HAP-1 (cell line): ENCODE data around the gene ADAMTS17.

Experiments
- DNase-seq, 2 experiments: peaks; one replicate each; pipeline ENCODE4 v3.0.0-alpha.2; 2016 to 2020; ENCODE audit warnings: low spot score in 2 of 2
- H3K27me3 ChIP-seq: fragments of 250-450 bp; sonication (Bioruptor Pico); 2 replicates; pipeline ENCODE4 v1.5.1; 2020; ENCODE audit warnings: low read depth, mild to moderate bottlenecking, moderate library complexity
- H3K36me3 ChIP-seq: fragments of 250-450 bp; sonication (Bioruptor Pico); replicated peaks from 2 replicates; pipeline ENCODE4 v1.5.1; 2020; ENCODE audit warnings: mild to moderate bottlenecking
- H3K4me1 ChIP-seq: fragments of 250-450 bp; sonication (Bioruptor Pico); 2 replicates; pipeline ENCODE4 v1.5.1; 2020; ENCODE audit warnings: mild to moderate bottlenecking
- H3K4me3 ChIP-seq: fragments of 250-450 bp; sonication (Bioruptor Pico); 2 replicates; pipeline ENCODE4 v1.5.1; 2020; ENCODE audit warnings: mild to moderate bottlenecking, moderate library complexity
- H3K9me3 ChIP-seq: fragments of 250-450 bp; sonication (Bioruptor Pico); 2 replicates; pipeline ENCODE4 v1.5.1; 2020; ENCODE audit warnings: mild to moderate bottlenecking, moderate library complexity
- in situ Hi-C: fragments of 300-500 bp; cut with MboI; formaldehyde crosslinking; loops from 3 replicates; pipeline ENCODE4 v1.14.3; 2020; ENCODE audit warnings: low sequenced_read_pairs, inconsistent platforms, mixed read lengths

The ADAMTS17 gene

GRCh38 chr15:100269831-100270230, 71.9 kb downstream of the ADAMTS17 start:
- no peaks in the 10 kb centered on the region for H3K36me3 ChIP-seq
- DNase-seq = no peak
- H3K27me3 ChIP-seq = no peaks in the 10 kb centered on the region
- H3K4me3 ChIP-seq = no peak overlapping the region
- in situ Hi-C loops = no loop called here
- no peaks in the 10 kb centered on the region for H3K4me1 ChIP-seq
- no peaks in the 10 kb centered on the region for H3K9me3 ChIP-seq

DNA sequence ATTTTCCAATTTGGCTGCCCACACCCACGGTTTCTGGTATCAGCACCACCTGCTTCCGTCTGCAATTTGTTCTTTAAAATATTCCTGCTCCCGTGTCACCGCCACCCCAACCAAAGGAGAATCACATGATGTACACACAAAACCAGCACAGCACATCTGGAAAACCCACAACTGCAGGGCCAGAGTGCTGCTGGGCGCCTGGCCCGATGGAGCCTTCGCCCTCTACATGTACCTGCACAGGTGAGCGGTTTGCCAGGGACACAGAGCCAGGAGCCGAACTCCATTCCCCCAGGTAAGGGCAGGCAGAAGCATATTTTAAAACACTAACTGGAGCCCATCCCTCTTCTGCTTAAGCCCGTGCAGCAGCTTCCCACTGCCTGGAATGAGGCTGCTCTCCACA, 75.6 kb downstream of the ADAMTS17 start:
- Histone ChIP-seq H3K4me3 (no peak overlapping the region), H3K36me3 (no peaks in the 10 kb centered on the region), H3K27me3 (no peaks in the 10 kb centered on the region), H3K4me1 (no peaks in the 10 kb centered on the region), H3K9me3 (no peaks in the 10 kb centered on the region)
- DNase-seq = no peak
- in situ Hi-C loops = no loop called here

GRCh38 chr15:100265641-100266035, 76.1 kb downstream of the ADAMTS17 start:
- H3K36me3 ChIP-seq = no peaks in the 10 kb centered on the region
- H3K4me1 ChIP-seq = no peaks in the 10 kb centered on the region
- in situ Hi-C loops = no loop called here
- DNase-seq = no peak
- H3K4me3 ChIP-seq = no peak overlapping the region
- H3K27me3 ChIP-seq = no peaks in the 10 kb centered on the region
- H3K9me3 ChIP-seq = no peaks in the 10 kb centered on the region

DNA sequence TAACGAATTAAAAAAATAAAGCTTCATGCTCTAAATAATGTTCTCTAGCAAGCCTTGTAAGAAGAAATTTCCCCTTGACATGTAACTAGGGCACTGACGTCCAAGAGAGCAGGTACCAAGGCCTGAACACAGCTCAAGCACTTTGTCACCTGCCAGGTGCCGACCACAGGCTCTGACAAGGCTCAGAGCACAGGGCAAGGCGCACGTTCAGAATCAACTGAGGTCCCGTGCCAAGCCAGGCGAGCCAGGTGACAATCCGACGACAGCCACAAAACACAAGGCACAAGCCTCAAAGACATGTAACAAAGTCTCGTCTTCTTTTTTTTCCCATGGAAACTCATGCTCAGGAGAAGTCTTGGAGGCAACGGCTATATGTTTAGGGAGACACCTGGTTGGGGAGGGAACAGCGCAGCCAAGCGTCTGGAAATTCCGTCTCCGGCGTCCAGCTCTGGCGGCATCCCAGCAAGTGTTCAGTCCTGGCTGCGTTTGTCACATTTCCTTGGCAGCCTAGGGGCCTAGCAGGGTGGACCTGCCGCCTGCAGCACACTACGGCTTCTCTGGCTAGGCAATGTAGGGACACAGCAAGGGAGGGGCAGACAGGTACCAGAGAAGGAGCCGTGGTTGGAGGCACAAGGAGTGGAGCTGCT, 76.7 kb downstream of the ADAMTS17 start:
- no peaks in the 10 kb centered on the region for H3K27me3 ChIP-seq
- in situ Hi-C loops = no loop called here
- no peak for DNase-seq
- no peaks in the 10 kb centered on the region for H3K36me3 ChIP-seq
- H3K4me1 ChIP-seq = no peaks in the 10 kb centered on the region
- no peak overlapping the region for H3K4me3 ChIP-seq
- no peaks in the 10 kb centered on the region for H3K9me3 ChIP-seq

DNA sequence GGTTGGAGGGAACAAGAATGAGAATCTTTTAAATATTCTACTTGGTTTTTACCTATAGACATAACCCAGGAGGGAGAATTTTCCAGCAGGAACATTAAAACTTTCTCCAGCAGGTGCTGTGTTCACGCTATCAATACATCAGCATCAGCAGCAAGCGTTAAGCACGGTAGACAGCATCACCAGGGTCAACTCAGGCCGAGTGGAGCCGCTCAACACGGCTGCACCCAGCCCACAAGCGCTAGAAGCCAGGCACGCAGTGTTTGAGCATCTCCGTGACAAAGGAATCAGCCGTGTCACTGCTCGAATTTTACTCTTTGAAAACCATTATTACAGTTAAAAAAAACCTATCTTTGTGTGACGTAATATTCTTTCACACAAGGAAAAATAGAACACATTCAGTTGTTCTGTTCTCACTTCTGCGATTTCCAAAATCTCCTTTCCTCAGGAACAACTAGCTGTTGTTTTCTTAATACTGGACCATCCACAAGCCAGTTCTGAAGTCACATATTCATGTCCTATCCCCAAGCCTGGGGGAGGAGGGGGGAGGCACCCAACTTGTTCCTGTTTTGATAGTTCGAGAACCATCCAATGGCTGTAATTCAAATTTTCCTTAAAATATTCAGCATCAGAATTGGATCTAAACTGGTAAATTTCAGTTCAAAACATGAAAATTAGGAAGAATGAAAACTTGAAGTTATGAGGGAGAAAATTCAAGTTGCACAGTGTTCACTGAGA, 77.9 kb downstream of the ADAMTS17 start:
- no peaks in the 10 kb centered on the region for H3K4me1 ChIP-seq
- no peaks in the 10 kb centered on the region for H3K36me3 ChIP-seq
- H3K27me3 ChIP-seq = no peaks in the 10 kb centered on the region
- in situ Hi-C loops = no loop called here
- no peak for DNase-seq
- no peak overlapping the region for H3K4me3 ChIP-seq
- no peaks in the 10 kb centered on the region for H3K9me3 ChIP-seq

DNA sequence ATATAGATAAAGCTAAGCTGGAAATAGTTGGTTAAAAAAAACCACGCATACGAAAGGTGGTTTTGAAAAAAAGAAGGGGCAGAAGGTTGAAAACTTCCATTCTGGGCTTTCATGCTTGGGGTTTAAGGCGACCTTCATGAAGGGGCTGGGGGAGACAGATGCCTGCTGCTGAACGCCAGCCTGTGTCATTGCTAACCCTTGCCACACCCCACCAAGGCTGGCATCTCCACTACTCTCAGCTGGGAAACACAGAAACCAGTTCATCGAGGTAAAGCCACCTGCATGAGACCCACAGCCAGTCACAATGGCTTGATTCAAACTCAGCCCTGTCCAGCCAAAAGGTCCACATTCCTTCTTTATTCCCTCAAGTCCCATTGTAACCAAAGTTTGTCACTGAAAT, 78.7 kb downstream of the ADAMTS17 start:
- in situ Hi-C loops = no loop called here
- Histone ChIP-seq H3K36me3 (no peaks in the 10 kb centered on the region), H3K4me3 (no peak overlapping the region), H3K9me3 (no peaks in the 10 kb centered on the region), H3K4me1 (no peaks in the 10 kb centered on the region), H3K27me3 (no peaks in the 10 kb centered on the region)
- DNase-seq = no peak

DNA sequence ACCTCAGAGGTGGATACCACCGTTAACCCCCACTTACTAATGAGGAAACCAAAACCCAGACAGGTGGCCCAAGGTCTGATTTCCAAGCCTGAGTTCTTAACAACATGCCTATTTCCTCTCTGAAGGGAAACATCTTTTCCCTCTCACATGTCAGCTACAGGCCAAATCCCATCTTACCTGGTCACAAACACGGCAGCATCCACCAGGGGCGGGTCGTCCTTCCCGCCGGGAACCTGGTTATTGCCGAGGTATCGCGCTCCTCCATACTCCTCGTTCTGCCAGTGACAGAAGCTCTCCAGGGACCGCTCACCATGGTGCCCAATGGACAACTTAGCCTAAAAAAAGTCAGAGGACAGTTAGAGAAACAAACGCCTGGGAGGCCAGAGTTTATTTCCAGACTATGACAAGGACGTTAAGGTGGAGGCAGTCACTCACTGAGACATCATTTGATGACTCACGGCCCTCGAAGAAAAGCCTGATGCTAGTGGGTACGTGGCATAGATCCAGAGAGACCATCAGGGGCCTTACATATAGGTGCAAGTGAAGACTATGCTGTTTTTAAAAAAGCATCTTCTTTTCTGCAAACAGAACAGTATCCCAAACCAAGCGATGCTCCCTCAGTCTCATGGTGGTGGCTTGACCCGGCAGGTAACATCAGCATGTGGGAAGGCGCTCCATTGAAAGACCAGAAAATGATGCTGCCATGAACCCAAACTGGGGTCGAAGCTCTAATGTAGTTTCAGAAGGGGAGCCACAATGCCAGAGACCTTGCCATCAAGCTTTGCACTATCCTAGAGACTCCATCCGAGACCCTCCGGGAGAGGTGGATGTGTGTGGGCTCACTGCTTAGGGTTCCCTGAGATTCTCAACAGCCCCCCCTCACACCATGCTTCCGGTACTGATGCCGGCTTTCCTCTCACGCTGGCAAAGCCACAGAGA, 80.2 kb downstream of the ADAMTS17 start:
- H3K27me3 ChIP-seq = no peaks in the 10 kb centered on the region
- no peaks in the 10 kb centered on the region for H3K9me3 ChIP-seq
- no peak for DNase-seq
- no peaks in the 10 kb centered on the region for H3K4me1 ChIP-seq
- in situ Hi-C loops = no loop called here
- H3K36me3 ChIP-seq = no peaks in the 10 kb centered on the region
- H3K4me3 ChIP-seq = no peak overlapping the region

GRCh38 chr15:100259266-100259665, 82.5 kb downstream of the ADAMTS17 start:
- Histone ChIP-seq H3K4me1 (no peaks in the 10 kb centered on the region), H3K4me3 (no peak overlapping the region), H3K9me3 (no peaks in the 10 kb centered on the region), H3K27me3 (no peaks in the 10 kb centered on the region), H3K36me3 (no peaks in the 10 kb centered on the region)
- in situ Hi-C loops = no loop called here
- no peak for DNase-seq

- Histone ChIP-seq H3K9me3 (no peaks in the 10 kb centered on the region), H3K4me1 (no peaks in the 10 kb centered on the region), H3K27me3 (no peaks in the 10 kb centered on the region), H3K4me3 (no peak overlapping the region), H3K36me3 (no peaks in the 10 kb centered on the region)
- in situ Hi-C loops = no loop called here
- no peak for DNase-seq
Observed at GRCh38 chr15:100256970-100257650, 84.7 kb downstream of the ADAMTS17 start.

- Histone ChIP-seq H3K36me3 (no peaks in the 10 kb centered on the region), H3K9me3 (no peaks in the 10 kb centered on the region), H3K4me3 (no peak overlapping the region), H3K27me3 (no peaks in the 10 kb centered on the region), H3K4me1 (no peaks in the 10 kb centered on the region)
- DNase-seq = no peak
- in situ Hi-C loops = no loop called here
Observed at GRCh38 chr15:100256101-100256969, 85.4 kb downstream of the ADAMTS17 start.

GRCh38 chr15:100255644-100256043, 86.1 kb downstream of the ADAMTS17 start:
- H3K9me3 ChIP-seq = no peaks in the 10 kb centered on the region
- no peak overlapping the region for H3K4me3 ChIP-seq
- no peaks in the 10 kb centered on the region for H3K27me3 ChIP-seq
- in situ Hi-C loops = no loop called here
- no peak for DNase-seq
- no peaks in the 10 kb centered on the region for H3K36me3 ChIP-seq
- H3K4me1 ChIP-seq = no peaks in the 10 kb centered on the region

DNA sequence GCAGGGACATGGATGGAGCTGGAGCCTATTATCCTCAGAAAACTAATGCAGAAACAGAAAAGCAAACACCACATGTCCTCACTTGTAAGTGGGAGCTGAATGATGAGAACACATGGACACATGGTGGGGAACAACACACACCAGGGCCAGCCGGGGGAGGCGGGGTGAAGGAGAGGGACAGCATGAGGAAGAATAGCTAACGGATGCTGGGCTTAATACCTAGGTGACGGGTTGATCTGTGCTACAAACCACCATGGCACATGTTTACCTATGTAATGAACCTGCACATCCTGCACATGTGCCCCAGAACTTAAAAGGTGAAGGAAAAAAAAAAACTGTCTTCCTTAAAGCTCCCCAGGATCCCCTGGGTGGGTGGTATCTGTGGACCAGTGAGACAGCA, 87.1 kb downstream of the ADAMTS17 start:
- H3K4me1 ChIP-seq = no peaks in the 10 kb centered on the region
- DNase-seq = no peak
- no peaks in the 10 kb centered on the region for H3K27me3 ChIP-seq
- no peaks in the 10 kb centered on the region for H3K9me3 ChIP-seq
- H3K4me3 ChIP-seq = no peak overlapping the region
- H3K36me3 ChIP-seq = no peaks in the 10 kb centered on the region
- in situ Hi-C loops = no loop called here

DNA sequence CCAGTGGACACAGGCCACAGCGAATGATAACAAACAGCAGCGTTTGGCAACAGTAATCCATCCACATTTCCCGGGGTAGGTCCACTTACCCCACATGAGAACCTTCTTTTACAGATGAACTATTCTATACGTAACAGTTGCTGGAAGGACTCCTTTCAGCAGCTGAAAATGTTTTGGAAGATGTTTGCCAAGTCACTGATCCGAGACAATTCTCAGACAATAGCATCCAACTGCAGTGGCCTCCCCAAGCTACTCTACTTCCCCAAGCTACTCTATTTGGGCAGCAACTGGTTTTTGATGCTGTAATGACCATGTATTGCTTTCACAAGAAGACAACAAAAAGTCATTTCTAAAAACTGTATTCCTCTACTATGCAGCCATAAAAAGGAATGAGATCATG, 87.5 kb downstream of the ADAMTS17 start:
- Histone ChIP-seq H3K9me3 (no peaks in the 10 kb centered on the region), H3K4me1 (no peaks in the 10 kb centered on the region), H3K27me3 (no peaks in the 10 kb centered on the region), H3K4me3 (no peak overlapping the region), H3K36me3 (no peaks in the 10 kb centered on the region)
- DNase-seq = no peak
- in situ Hi-C loops = no loop called here
